GM18520 (cell line): ENCODE results near the gene SRMS.
"Not testable (repeated sequence)": the region's sequence is repeated elsewhere in the genome, so short reads cannot be mapped to it uniquely, and the experiment has no call there.

ENCODE experiments used
- ATAC-seq: cut with Tn5 transposase; IDR thresholded peaks from one replicate; pipeline ENCODE4 v1.9.1; 2021; ENCODE audit not compliant: unreplicated experiment

SRMS gene

GRCh38 chr20:63525185-63525584 lies 22.4 kb downstream of the SRMS start:
- ATAC-seq = no peak

GRCh38 chr20:63522981-63523611 lies 24.5 kb downstream of the SRMS start:
- no peak for ATAC-seq

- ATAC-seq = no peak
Observed at GRCh38 chr20:63522091-63522868, 25.3 kb downstream of the SRMS start.

- no peak for ATAC-seq
Observed at GRCh38 chr20:63521602-63522001, 25.9 kb downstream of the SRMS start.

- peak; percentile 20 for ATAC-seq
Observed at GRCh38 chr20:63520934-63521601, 26.5 kb downstream of the SRMS start.

GRCh38 chr20:63520504-63520933 lies 27.0 kb downstream of the SRMS start, which contains the start of gene PPDPF:
TSS of gene PPDPF (plus strand) at chr20:63520765. CDS start at chr20:63521309, 544 bp downstream.
- peak; percentile 46 for ATAC-seq

- peak; percentile 14 for ATAC-seq
Observed at GRCh38 chr20:63519668-63520503, 27.7 kb downstream of the SRMS start.

- ATAC-seq = no peak
Observed at GRCh38 chr20:63518946-63519667, 28.4 kb downstream of the SRMS start.

GRCh38 chr20:63518351-63518861 lies 29.1 kb downstream of the SRMS start:
- ATAC-seq = no peak

GRCh38 chr20:63517376-63518309 lies 29.9 kb downstream of the SRMS start:
- ATAC-seq = no peak

- not testable (repeated sequence) for ATAC-seq
Observed at GRCh38 chr20:63514520-63514919, 33.0 kb downstream of the SRMS start.

- ATAC-seq = no peak
Observed at GRCh38 chr20:63513207-63513606, 34.3 kb downstream of the SRMS start.

- ATAC-seq = no peak
Observed at GRCh38 chr20:63509088-63509564, 38.4 kb downstream of the SRMS start.

GRCh38 chr20:63508072-63508768 lies 39.3 kb downstream of the SRMS start:
- ATAC-seq = no peak

GRCh38 chr20:63507083-63507743 lies 40.3 kb downstream of the SRMS start:
- ATAC-seq = no peak

GRCh38 chr20:63505723-63506122 lies 41.8 kb downstream of the SRMS start:
- ATAC-seq = no peak

- ATAC-seq = no peak
Observed at GRCh38 chr20:63505281-63505680, 42.3 kb downstream of the SRMS start.

- no peak for ATAC-seq
Observed at GRCh38 chr20:63504642-63505041, 42.9 kb downstream of the SRMS start.
